HFFc6 (cell line): ENCODE data around the gene TSC22D2. TPM values are rescaled to one million over a fixed set of nuclear protein-coding genes. Genes with fewer than 3 reads are reported as not detected.

Experiments
- DNase-seq: peaks from one replicate; pipeline ENCODE4 v3.0.0-alpha.2; 2018
- H3K27ac Mint-ChIP-seq: 2 replicates; pipeline ENCODE4 v1.8.0; 2020; ENCODE audit warnings: mild to moderate bottlenecking, mixed read lengths
- H3K27me3 Mint-ChIP-seq: 2 replicates; pipeline ENCODE4 v1.8.0; 2021; ENCODE audit warnings: mild to moderate bottlenecking, moderate library complexity, mixed read lengths; ENCODE audit not compliant: insufficient read depth
- H3K36me3 Mint-ChIP-seq: 2 replicates; pipeline ENCODE4 v1.8.0; 2021; ENCODE audit warnings: low read depth, mixed read lengths
- H3K4me1 Mint-ChIP-seq: 2 replicates; pipeline ENCODE4 v1.8.0; 2020; ENCODE audit warnings: low read depth, mixed read lengths
- H3K4me3 Mint-ChIP-seq: 2 replicates; pipeline ENCODE4 v1.8.0; 2020; ENCODE audit warnings: mild to moderate bottlenecking, moderate library complexity, mixed read lengths
- H3K9me3 Mint-ChIP-seq: 2 replicates; pipeline ENCODE4 v1.8.0; 2020; ENCODE audit warnings: mild to moderate bottlenecking, mixed read lengths
- CTCF ChIP-seq: fragments of 200-600 bp; sonication (generic); IDR thresholded peaks from 2 replicates; pipeline ENCODE4 v1.5.0; 2021; ENCODE audit warnings: antibody characterized with exemption, mild to moderate bottlenecking
- total RNA-seq, 6 experiments: library from RNA; stranded (reverse); fragmentation: NEBNext Ultra II Directional; extraction: Animal tissue kit (Norgen Biotek cat#: 25700); gene quantifications; 2 replicates in 1 of 6; 3 replicates in 5 of 6; pipeline ENCODE4 v1.2.3, GENCODE V29; 2021

Gene TSC22D2
- total RNA-seq, 6 experiments from 2014 or later, result 56.8 to 81.2 (median 63.0) TPM

DNA sequence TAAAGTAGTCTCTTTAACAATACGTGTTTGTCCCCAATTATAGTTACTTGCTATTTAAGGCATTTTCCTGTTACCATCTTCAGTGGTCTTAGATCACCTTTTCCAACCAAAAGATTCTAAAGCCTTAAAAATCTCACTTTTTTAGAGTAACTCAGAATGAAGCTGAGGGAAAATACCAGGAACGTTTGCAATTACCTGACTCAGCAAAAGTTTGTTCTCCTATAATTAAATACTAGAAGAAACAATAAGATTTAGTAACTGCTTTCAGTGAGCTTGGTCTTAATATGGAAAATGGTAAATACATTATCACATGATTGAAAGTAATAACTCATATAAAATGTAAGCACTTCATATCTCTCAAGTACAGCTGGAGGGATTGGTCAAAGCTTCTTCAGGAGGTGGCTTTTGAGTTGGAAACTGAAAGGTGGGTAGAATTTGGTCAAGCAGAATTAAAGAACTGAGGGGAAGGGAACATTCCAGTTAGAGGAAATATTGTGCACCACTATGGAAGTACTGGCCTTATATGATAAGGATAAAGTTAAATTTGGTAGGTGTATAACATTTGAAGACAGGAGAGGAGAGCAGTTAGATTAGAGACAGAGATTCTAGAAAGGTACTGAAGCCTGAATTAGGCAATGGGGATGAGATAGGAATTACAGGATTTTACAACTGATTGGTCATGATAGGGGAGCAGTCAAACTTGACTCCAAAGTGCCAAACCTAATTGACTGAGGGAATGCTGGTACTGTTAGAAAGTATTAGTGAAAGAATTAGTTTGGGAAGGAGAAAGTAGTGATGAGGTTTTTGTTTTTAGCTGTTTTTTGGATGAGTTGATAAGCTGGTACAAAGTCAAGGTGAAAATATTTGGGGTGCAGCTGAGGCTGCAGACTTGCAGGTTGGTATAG lies 21.9 kb downstream of the TSC22D2 start:
- peaks cover 4% of the 10 kb centered on the region for H3K27me3 Mint-ChIP-seq
- H3K9me3 Mint-ChIP-seq, result no peaks in the 10 kb centered on the region
- peaks cover 42% of the 10 kb centered on the region for H3K36me3 Mint-ChIP-seq
- H3K4me1 Mint-ChIP-seq, result peaks cover 80% of the 10 kb centered on the region
- H3K27ac Mint-ChIP-seq, result peak overlapping the region; percentile 38
- no peak overlapping the region; the same call in 1 of the 2 replicates for H3K4me3 Mint-ChIP-seq
- no peak for TF ChIP-seq CTCF
- DNase-seq, result no peak

- Mint-ChIP-seq H3K36me3 (peaks cover 18% of the 10 kb centered on the region), H3K4me3 (no peak overlapping the region), H3K4me1 (peaks cover 63% of the 10 kb centered on the region), H3K27ac (no peak overlapping the region), H3K27me3 (peaks cover under 1% of the 10 kb centered on the region), H3K9me3 (no peaks in the 10 kb centered on the region)
- TF ChIP-seq CTCF, result no peak
- DNase-seq, result no peak
Observed at GRCh38 chr3:150433347-150433746, 25.2 kb downstream of the TSC22D2 start.

GRCh38 chr3:150434234-150434633 lies 26.1 kb downstream of the TSC22D2 start:
- Mint-ChIP-seq H3K4me3 (no peak overlapping the region), H3K27me3 (no peaks in the 10 kb centered on the region; the same call in 1 of the 2 replicates), H3K4me1 (peaks cover 63% of the 10 kb centered on the region), H3K36me3 (peaks cover 9% of the 10 kb centered on the region), H3K9me3 (no peaks in the 10 kb centered on the region), H3K27ac (peak overlapping the region; percentile 10; the same call in 1 of the 2 replicates)
- no peak for TF ChIP-seq CTCF
- DNase-seq, result no peak

- Mint-ChIP-seq H3K4me3 (no peak overlapping the region), H3K36me3 (peaks cover 11% of the 10 kb centered on the region), H3K27me3 (no peaks in the 10 kb centered on the region; the same call in 1 of the 2 replicates), H3K9me3 (no peaks in the 10 kb centered on the region), H3K4me1 (peaks cover 62% of the 10 kb centered on the region), H3K27ac (no peak overlapping the region)
- TF ChIP-seq CTCF, result no peak
- DNase-seq, result no peak
Observed at GRCh38 chr3:150436161-150436560, 28.1 kb downstream of the TSC22D2 start.

GRCh38 chr3:150439657-150440056 lies 31.6 kb downstream of the TSC22D2 start:
- H3K27ac Mint-ChIP-seq, result peak overlapping the region; percentile 68
- DNase-seq, result peak; percentile 43

More at GRCh38 chr3:150439657-150440056, 31.6 kb downstream of the TSC22D2 start:
- H3K9me3 Mint-ChIP-seq, result no peaks in the 10 kb centered on the region
- no peak for TF ChIP-seq CTCF
- 0 out of 2 replicates have a peak overlapping the region, but pooled peaks have one; percentile 15 for H3K4me3 Mint-ChIP-seq
- H3K27me3 Mint-ChIP-seq, result no peaks in the 10 kb centered on the region; the same call in 1 of the 2 replicates
- H3K36me3 Mint-ChIP-seq, result peaks cover 35% of the 10 kb centered on the region
- H3K4me1 Mint-ChIP-seq, result peaks cover 70% of the 10 kb centered on the region
